LHCN-M2 (cell line): ENCODE data around the gene ACTA2. TPM values are rescaled to one million over a fixed set of nuclear protein-coding genes. Genes with fewer than 3 reads are reported as not detected.
"Not testable (repeated sequence)": the region's sequence is repeated elsewhere in the genome, so short reads cannot be mapped to it uniquely, and the experiment has no call there.

Experiments used
- DNase-seq: peaks from one replicate; pipeline ENCODE4 v3.0.0-alpha.2; 2012; ENCODE audit warnings: low read depth
- total RNA-seq: library from RNA; depleted of rRNA; stranded (reverse); fragments of >200 nt; gene quantifications from 2 replicates; pipeline ENCODE4 v1.2.3, GENCODE V29; 2014

ACTA2 gene
- total RNA-seq, 1 experiment from 2014 or later = 119 TPM

- no peak for DNase-seq
These were observed 2.4 kb downstream of the ACTA2 start for GRCh38 chr10:88949912-88950837.

DNA sequence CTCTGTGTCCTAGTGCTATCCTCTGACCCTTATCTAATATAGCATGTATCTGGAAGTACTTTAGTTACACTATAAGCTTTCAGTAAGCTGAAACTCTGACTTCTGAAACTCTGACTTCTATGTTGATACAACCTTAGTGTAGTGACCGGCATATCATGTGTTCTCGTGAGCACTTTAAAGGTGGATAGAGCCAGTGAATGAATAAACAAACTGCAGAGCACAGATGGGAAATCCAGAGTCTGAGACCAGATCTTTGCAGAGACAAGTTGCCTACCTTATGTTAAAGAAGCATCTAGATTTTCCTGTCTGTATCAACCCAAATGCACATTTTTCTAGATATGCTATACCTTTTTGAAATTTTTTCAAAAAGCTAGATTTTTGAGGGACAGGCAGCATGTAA lies 3.5 kb downstream of the ACTA2 start:
- no peak for DNase-seq

- no peak for DNase-seq
These were observed 5.5 kb downstream of the ACTA2 start for GRCh38 chr10:88946965-88947590.

DNA sequence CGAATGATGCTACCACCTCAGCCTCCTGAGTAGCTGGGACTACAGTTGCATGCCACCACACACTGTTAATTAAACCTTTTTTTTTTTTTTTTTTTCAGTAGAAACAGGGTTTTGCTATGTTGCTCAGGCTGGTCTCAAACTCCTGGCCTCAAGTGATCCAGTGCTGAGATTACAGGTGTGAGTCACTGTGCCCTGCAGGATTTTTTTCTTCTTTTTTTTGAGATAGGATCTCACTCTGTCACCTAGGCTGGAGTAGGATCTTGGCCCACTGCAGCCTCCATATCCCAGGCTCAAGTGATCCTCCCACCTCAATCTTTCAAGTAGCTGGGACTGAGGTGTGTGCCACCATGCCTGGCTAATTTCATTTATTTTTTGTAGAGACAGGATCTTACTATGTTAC lies 6.4 kb downstream of the ACTA2 start:
- DNase-seq = no peak

DNA sequence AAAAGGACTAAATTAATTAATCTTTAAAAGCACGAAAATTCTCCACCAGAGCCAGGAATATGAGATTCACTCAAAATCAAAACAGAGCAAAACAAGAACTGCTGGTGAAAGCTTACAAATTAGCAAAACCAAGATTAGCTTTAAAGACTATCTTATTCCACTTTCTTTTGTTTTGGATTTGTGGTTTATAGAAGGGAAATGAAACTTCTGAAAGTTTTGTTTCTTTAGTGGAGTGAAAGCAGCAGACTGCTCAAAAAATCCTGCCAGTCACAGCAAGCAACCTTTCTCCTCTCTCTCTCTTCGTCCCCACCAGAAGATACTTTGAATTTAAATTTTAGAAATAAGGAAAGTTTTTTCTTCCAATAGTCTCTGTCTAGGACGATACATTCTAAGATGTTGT lies 7.8 kb downstream of the ACTA2 start:
- DNase-seq = no peak

DNA sequence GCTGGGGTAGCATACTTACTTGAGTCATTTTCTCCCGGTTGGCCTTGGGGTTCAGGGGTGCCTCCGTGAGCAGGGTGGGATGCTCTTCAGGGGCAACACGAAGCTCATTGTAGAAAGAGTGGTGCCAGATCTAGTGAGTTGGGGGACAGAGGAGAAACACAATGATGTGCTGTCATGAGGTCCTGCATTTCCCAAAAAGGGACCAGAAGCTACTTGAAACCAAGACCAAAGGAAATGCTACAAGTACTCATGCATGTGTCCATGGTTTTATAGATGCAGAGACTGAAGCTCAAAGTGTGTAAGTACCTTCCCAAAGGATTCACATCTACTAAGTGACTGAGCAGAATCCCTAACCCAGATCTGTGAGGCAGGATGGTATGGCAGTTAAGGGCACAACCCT lies 8.8 kb downstream of the ACTA2 start:
- DNase-seq = no peak

GRCh38 chr10:88941026-88941425 lies 11.5 kb downstream of the ACTA2 start:
- no peak for DNase-seq

DNA sequence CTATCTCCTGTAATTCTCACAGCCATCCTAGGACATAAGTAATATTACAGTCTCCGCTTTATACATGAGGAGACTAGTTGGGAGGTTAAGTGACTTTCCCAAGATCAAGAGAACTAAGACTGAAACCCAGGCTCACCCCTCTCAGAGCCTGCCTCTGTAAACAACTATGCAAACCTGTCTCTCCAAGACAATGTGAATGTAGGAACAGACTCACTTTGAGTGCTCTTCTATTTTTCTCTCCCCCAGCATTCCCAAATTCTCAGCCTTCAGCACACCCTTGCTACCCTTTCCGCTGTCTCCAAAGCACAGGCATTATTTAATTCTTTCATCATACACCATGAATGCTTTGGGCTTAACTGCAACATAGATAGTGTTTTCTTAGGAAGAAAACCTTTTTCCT lies 13.6 kb downstream of the ACTA2 start:
- DNase-seq = no peak

DNA sequence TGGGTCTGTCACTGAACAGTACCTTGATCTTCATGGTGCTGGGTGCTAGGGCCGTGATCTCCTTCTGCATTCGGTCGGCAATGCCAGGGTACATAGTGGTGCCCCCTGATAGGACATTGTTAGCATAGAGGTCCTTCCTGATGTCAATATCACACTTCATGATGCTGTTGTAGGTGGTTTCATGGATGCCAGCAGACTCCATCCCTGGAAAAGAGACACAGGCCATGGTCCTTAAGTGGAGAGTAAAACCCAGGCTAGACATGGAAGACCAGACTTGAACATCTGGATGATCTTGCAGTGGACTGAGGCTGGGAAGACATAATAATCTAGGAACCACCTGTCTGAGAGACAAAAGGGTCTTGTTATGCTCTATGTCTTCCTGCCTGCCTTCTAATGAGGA lies 14.5 kb downstream of the ACTA2 start:
- DNase-seq = no peak

- DNase-seq = no peak
These were observed 15.9 kb downstream of the ACTA2 start for GRCh38 chr10:88936656-88937055.

- peak; percentile 75 for DNase-seq
These were observed 17.5 kb downstream of the ACTA2 start for GRCh38 chr10:88934900-88935672.

DNA sequence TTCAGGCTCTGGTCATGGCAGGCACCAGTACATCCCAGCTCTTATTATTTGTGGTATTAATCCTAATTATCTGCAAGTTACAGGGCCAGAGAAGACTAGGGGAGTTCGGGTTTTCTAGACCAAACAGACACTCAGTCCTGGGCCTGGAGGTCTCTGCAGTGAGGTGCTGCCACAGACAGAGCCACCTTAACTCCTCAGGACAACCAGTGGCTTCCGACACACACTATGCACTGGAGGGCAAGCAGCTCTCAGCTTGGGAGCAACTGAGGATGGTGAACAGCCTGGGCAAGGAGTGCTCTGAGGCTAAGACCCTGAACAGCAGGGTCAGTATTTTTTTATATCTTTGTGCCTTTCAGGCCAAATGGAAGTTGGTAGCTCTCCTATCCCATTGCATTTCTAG lies 19.0 kb downstream of the ACTA2 start:
- no peak for DNase-seq

GRCh38 chr10:88932539-88933256 lies 19.9 kb downstream of the ACTA2 start:
- peak; percentile 75 for DNase-seq

DNA sequence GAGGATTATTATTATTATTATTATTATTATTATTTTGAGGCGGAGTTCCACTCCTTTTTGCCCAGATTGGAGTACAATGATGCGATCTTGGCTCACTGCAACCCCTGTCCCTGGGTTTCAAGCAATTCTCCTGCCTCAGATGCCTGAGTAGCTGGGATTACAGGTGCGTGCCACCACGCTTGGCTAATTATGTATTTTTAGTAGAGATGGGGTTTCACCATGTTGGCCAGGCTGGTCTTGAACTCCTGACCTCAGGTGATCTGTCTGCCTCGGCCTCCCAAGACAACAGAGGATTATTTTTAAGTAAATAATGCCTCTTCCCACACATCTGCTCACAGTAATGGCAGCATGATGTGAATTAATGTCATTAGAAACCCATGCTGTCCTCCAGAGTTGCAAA lies 20.5 kb downstream of the ACTA2 start:
- DNase-seq = not testable (repeated sequence)

DNA sequence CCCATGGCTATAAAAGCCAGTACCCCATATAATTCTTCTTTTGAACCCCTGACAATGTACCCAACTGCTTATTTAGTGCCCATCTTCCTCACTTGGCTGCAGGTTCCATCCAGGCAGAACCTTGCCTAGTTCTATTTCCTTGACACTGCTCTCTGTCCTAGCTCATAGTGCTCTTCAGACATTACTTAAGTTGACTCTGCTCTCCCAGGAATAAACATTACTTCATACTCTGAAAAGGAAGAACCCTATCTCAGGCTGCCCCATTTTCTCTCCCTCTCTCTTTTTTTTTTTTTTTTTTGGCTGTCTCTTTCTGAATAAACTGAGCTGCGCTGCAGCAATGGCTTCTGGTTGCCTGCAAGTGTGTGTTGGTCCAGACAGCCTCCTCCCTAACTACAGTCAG lies 21.0 kb downstream of the ACTA2 start:
- no peak for DNase-seq

GRCh38 chr10:88928254-88928653 lies 24.3 kb downstream of the ACTA2 start:
- no peak for DNase-seq

- DNase-seq = no peak
These were observed 25.2 kb downstream of the ACTA2 start for GRCh38 chr10:88927416-88927690.

- peak; percentile 70 for DNase-seq
These were observed 25.8 kb downstream of the ACTA2 start for GRCh38 chr10:88926566-88927415.

- DNase-seq = peak; percentile 71
These were observed 29.1 kb downstream of the ACTA2 start for GRCh38 chr10:88923520-88923919.

GRCh38 chr10:88922041-88922440 lies 30.5 kb downstream of the ACTA2 start:
- no peak for DNase-seq
